ENCODE measurements around the gene SFMBT2. TPM values are rescaled to one million over a fixed set of nuclear protein-coding genes. Genes with fewer than 3 reads are reported as not detected.

The SFMBT2 gene
- total and polyA plus RNA-seq, 10 of the 15 experiments (the other 5 are each of a cell fraction or from before 2014, with no cell fraction given), result 2.8 to 29.6 (median 15.1) TPM

DNA sequence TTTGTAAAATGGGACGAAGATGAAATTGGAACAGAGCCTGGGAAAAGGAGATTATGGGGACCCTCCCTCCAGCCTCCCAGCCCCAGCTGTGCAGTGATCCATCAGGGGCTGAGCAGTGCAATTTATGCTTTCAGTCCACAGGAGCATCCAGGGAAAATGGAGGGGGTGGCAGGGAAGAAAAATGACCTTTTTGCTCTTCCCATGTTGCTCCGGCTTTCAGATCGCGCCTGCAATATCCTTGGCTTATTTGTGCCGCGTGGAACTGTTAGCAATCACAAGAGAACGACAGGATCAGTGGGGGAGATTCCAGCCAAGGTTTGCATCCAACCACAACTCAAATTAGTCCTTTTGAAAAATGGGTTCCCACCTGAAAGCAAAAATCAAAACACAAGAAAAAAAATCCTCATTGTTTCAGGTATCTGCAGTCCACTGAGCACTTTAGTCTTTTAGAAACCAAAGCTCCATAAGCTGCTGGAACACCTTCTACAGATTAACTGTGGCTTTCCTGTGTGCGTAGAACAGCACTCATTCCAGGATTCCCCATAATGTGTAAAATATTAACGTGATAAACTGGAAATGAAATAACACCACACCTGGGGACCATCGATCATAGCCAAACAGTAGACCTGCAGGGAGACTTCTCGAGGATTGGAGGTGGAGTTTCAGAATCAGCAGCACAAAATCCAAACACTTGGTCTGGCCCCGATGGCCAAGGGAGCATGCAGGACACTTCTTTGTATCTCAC is 30.7 kb upstream of the SFMBT2 start (continued):
- TF ChIP-seq, protein P1, sequence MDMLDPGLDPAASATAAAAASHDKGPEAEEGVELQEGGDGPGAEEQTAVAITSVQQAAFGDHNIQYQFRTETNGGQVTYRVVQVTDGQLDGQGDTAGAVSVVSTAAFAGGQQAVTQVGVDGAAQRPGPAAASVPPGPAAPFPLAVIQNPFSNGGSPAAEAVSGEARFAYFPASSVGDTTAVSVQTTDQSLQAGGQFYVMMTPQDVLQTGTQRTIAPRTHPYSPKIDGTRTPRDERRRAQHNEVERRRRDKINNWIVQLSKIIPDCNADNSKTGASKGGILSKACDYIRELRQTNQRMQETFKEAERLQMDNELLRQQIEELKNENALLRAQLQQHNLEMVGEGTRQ (IDR thresholded peaks at IDR 0.05; ENCODE audit: borderline replicate concordance, low read depth, low read length), result no peak
- no peak for TF ChIP-seq CBX3 (IDR thresholded peaks at IDR 0.05; ENCODE audit: borderline replicate concordance, low read depth)
- TF ChIP-seq NFIC (IDR thresholded peaks at IDR 0.05; ENCODE audit: low read depth, low read length), result no peak
- TF ChIP-seq FOS (IDR thresholded peaks at IDR 0.05; ENCODE audit: borderline replicate concordance, extremely low read depth, insufficient read length), result no peak
- no peak for TF ChIP-seq NFYB (IDR thresholded peaks at IDR 0.05; ENCODE audit: insufficient read depth, low read depth, low read length)
- TF ChIP-seq ZSCAN29 (IDR thresholded peaks at IDR 0.05), result no peak

DNA sequence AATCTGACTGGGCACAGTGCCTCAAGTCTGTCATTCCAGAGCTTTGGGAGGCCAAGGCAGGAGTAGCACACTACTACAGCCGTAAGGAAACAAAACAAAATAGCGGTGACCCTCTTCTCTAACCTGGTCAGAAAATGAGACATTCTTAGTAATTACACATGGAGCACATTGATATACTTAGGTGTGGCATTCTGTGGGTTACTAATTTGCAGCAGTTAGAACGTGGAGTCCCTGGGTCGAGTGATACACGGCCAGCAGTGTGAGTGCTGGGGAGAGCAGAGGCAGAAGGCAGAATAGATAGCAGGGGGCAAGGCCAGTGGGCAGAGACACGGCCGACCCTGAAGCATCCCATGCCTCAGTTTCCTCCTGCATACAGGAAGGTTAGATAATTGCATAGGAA is 28.9 kb upstream of the SFMBT2 start:
- intact Hi-C loops (cut with micrococcal nuclease; ENCODE audit: unreplicated experiment) (loop anchor here (5.0 kb wide), 1 partner anchor 83 kb away; no protein-coding TSS in a partner anchor), in situ Hi-C loops (cut with MboI) (no loop called here)
- TF ChIP-seq ZNF622 (IDR thresholded peaks at IDR 0.05) (no peak), POLR2AphosphoS2 (IDR thresholded peaks at IDR 0.05; ENCODE audit: low read depth, low read length) (no peak), JUNB (IDR thresholded peaks at IDR 0.05) (no peak), TARDBP (IDR thresholded peaks at IDR 0.05; ENCODE audit: borderline replicate concordance) (no peak), IKZF1 (conservative IDR thresholded peaks at IDR 0.05) (no peak), MEF2B (IDR thresholded peaks at IDR 0.05; ENCODE audit: partially characterized antibody, poor library complexity, severe bottlenecking) (no peak)
- TF ChIP-seq, protein P2, sequence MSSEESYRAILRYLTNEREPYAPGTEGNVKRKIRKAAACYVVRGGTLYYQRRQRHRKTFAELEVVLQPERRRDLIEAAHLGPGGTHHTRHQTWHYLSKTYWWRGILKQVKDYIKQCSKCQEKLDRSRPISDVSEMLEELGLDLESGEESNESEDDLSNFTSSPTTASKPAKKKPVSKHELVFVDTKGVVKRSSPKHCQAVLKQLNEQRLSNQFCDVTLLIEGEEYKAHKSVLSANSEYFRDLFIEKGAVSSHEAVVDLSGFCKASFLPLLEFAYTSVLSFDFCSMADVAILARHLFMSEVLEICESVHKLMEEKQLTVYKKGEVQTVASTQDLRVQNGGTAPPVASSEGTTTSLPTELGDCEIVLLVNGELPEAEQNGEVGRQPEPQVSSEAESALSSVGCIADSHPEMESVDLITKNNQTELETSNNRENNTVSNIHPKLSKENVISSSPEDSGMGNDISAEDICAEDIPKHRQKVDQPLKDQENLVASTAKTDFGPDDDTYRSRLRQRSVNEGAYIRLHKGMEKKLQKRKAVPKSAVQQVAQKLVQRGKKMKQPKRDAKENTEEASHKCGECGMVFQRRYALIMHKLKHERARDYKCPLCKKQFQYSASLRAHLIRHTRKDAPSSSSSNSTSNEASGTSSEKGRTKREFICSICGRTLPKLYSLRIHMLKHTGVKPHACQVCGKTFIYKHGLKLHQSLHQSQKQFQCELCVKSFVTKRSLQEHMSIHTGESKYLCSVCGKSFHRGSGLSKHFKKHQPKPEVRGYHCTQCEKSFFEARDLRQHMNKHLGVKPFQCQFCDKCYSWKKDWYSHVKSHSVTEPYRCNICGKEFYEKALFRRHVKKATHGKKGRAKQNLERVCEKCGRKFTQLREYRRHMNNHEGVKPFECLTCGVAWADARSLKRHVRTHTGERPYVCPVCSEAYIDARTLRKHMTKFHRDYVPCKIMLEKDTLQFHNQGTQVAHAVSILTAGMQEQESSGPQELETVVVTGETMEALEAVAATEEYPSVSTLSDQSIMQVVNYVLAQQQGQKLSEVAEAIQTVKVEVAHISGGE (CRISPR knock-in tag; IDR thresholded peaks at IDR 0.05), result no peak
- ChIA-PET CTCF (interaction anchor here (1.5 kb wide), 1 partner anchor 248 kb away, joined by 3 read pairs; no protein-coding TSS in a partner anchor), RAD21 (ENCODE audit: unreplicated experiment) (no interaction called here), POLR2A (no interaction called here), SMC1A (ENCODE audit: uncharacterized antibody, unreplicated experiment) (interaction anchor here (1.2 kb wide), 1 partner anchor 14 kb away, joined by 4 read pairs; no protein-coding TSS in a partner anchor)
- Histone ChIP-seq H3K36me3 (ENCODE audit: control insufficient read depth in 2 of 2, insufficient read depth in 2 of 2, low read length in 1 of 2) (no peaks in the 10 kb centered on the region), H3K9me3 (replicated peaks; ENCODE audit: control insufficient read depth, insufficient read depth, low read length) (no peaks in the 10 kb centered on the region), H3K9ac (ENCODE audit: control insufficient read depth, insufficient read depth, low read length) (no peak overlapping the region), H4K20me1 (ENCODE audit: control insufficient read depth, insufficient read depth) (no peaks in the 10 kb centered on the region), H3K27me3 (replicated peaks in 1 of 2; ENCODE audit: control insufficient read depth in 2 of 2, insufficient read depth in 2 of 2, low read length in 1 of 2) (no peaks in the 10 kb centered on the region), H2AFZ (ENCODE audit: control insufficient read depth, low read depth, low read length) (no peak overlapping the region), H3K27ac (ENCODE audit: control insufficient read depth, insufficient read depth) (no peak overlapping the region), H3K4me3 (no peak overlapping the region), H3K4me2 (ENCODE audit: control insufficient read depth, insufficient read depth) (no peak overlapping the region), H3K4me1 (ENCODE audit: control insufficient read depth, insufficient read depth, low read length) (peaks cover 28% of the 10 kb centered on the region), H3K79me2 (ENCODE audit: control insufficient read depth, insufficient read depth, low read length) (no peaks in the 10 kb centered on the region)
- DNase-seq (ENCODE audit: low read depth, low spot score) (no peak), FAIRE-seq (no peak), ATAC-seq (no peak)
- BruUV-seq (replicated peaks), result no TSS peak
- 76% methylated on average over 7 of the region's 7 CpGs for WGBS (ENCODE audit: insufficient coverage, insufficient replicate concordance, low lambda C conversion rate, missing lambda C conversion rate)
